ENCODE results near the gene ZNF516. TPM values are rescaled to one million over a fixed set of nuclear protein-coding genes. Genes with fewer than 3 reads are reported as not detected.

Gene ZNF516
- total RNA-seq, 4 donors from 2014 or later = 20.5 to 55.4 (median 22.4) TPM

- 69% methylated on average over 10 of the region's 10 CpGs for WGBS
- TF ChIP-seq CTCF (IDR thresholded peaks at IDR 0.05) (no peak), POLR2AphosphoS5 (IDR thresholded peaks at IDR 0.05) (no peak)
- Histone ChIP-seq H3K9me3 (peaks cover 7% of the 10 kb centered on the region), H3K27ac (no peak overlapping the region), H3K4me1 (no peaks in the 10 kb centered on the region), H3K4me3 (no peak overlapping the region), H3K27me3 (no peaks in the 10 kb centered on the region), H3K36me3 (no peaks in the 10 kb centered on the region)
- no peak for DNase-seq (ENCODE audit: low spot score in 2 of 2)
Measured at GRCh38 chr18:76335859-76336640, 159.0 kb downstream of the ZNF516 start.

GRCh38 chr18:76328140-76328539, 166.9 kb downstream of the ZNF516 start:
- Histone ChIP-seq H3K27ac (no peak overlapping the region), H3K9me3 (peaks cover 13% of the 10 kb centered on the region), H3K27me3 (no peaks in the 10 kb centered on the region), H3K4me1 (no peaks in the 10 kb centered on the region), H3K36me3 (no peaks in the 10 kb centered on the region), H3K4me3 (no peak overlapping the region)
- 75% methylated on average over 4 of the region's 4 CpGs for WGBS
- TF ChIP-seq CTCF (IDR thresholded peaks at IDR 0.05) (no peak), EP300 (IDR thresholded peaks at IDR 0.05) (no peak)
- DNase-seq (ENCODE audit: low spot score in 2 of 2) = no peak

- no peaks in the 10 kb centered on the region for H3K36me3 ChIP-seq
Measured at GRCh38 chr18:76323891-76324290, 171.2 kb downstream of the ZNF516 start.

GRCh38 chr18:76322686-76323085, 172.4 kb downstream of the ZNF516 start:
- no peaks in the 10 kb centered on the region for H3K4me1 ChIP-seq
- no peaks in the 10 kb centered on the region for H3K9me3 ChIP-seq
- no peak for TF ChIP-seq CTCF (IDR thresholded peaks at IDR 0.05)
- no peak for TF ChIP-seq EP300 (IDR thresholded peaks at IDR 0.05)
- no peak for TF ChIP-seq POLR2A (IDR thresholded peaks at IDR 0.05)
- no peak for TF ChIP-seq POLR2AphosphoS5 (IDR thresholded peaks at IDR 0.05)
- no peaks in the 10 kb centered on the region for H3K36me3 ChIP-seq
- H3K27me3 ChIP-seq = no peaks in the 10 kb centered on the region
- H3K4me3 ChIP-seq = no peak overlapping the region
- WGBS = 74% methylated on average over 7 of the region's 7 CpGs
- DNase-seq (ENCODE audit: low spot score in 2 of 2) = no peak
- no peak overlapping the region for H3K27ac ChIP-seq

More at GRCh38 chr18:76323891-76324290, 171.2 kb downstream of the ZNF516 start:
- Histone ChIP-seq H3K27ac (no peak overlapping the region), H3K27me3 (no peaks in the 10 kb centered on the region), H3K4me1 (no peaks in the 10 kb centered on the region), H3K9me3 (peaks cover under 1% of the 10 kb centered on the region), H3K4me3 (no peak overlapping the region)
- 73% methylated on average over 7 of the region's 7 CpGs for WGBS
- TF ChIP-seq POLR2AphosphoS5 (IDR thresholded peaks at IDR 0.05) (no peak), EP300 (IDR thresholded peaks at IDR 0.05) (no peak), CTCF (IDR thresholded peaks at IDR 0.05) (no peak), POLR2A (IDR thresholded peaks at IDR 0.05) (no peak)
- no peak for DNase-seq (ENCODE audit: low spot score in 2 of 2)

- Histone ChIP-seq H3K27me3 (no peaks in the 10 kb centered on the region), H3K4me1 (no peaks in the 10 kb centered on the region), H3K36me3 (no peaks in the 10 kb centered on the region), H3K27ac (no peak overlapping the region), H3K9me3 (no peaks in the 10 kb centered on the region), H3K4me3 (no peak overlapping the region)
- no peak for DNase-seq (ENCODE audit: low spot score in 2 of 2)
- 82% methylated on average over 5 of the region's 5 CpGs for WGBS
- TF ChIP-seq POLR2AphosphoS5 (IDR thresholded peaks at IDR 0.05) = no peak
- no peak for TF ChIP-seq CTCF (IDR thresholded peaks at IDR 0.05)
- TF ChIP-seq POLR2A (IDR thresholded peaks at IDR 0.05) = no peak
- no peak for TF ChIP-seq EP300 (IDR thresholded peaks at IDR 0.05)
Measured at GRCh38 chr18:76319366-76319765, 175.7 kb downstream of the ZNF516 start.
